Measurements from ENCODE around the gene TMEM255B. TPM values are rescaled to one million over a fixed set of nuclear protein-coding genes. Genes with fewer than 3 reads are reported as not detected.

TMEM255B gene
- total and polyA plus RNA-seq, 2 donors (not counting 3 experiments of a cell fraction or from before 2014, with no cell fraction given), result 105 to 121 TPM

GRCh38 chr13:113835461-113836270 is 76.6 kb downstream of the TMEM255B start:
- dilution Hi-C loops (cut with MboI; ENCODE audit: extremely low pct_ligation_motif_present, low sequenced_read_pairs), result no loop called here

More at GRCh38 chr13:113835461-113836270, 76.6 kb downstream of the TMEM255B start:
- no peak for TF ChIP-seq FOS (IDR thresholded peaks at IDR 0.05; ENCODE audit: borderline replicate concordance, insufficient read depth, low read length)
- TF ChIP-seq GATA2 (IDR thresholded peaks at IDR 0.05; ENCODE audit: insufficient read depth, insufficient read length, low read depth, low read length), result no peak
- TF ChIP-seq EZH2 (IDR thresholded peaks at IDR 0.05; ENCODE audit: borderline replicate concordance, low read depth, low read length, severe bottlenecking), result no peak
- TF ChIP-seq CTCF (IDR thresholded peaks at IDR 0.05; ENCODE audit: extremely low read depth in 1 of 2, insufficient read depth in 1 of 2, low read depth in 1 of 2, low read length in 2 of 2), result no peak
- no peak for TF ChIP-seq JUN (IDR thresholded peaks at IDR 0.05; ENCODE audit: borderline replicate concordance, insufficient read depth, insufficient read length, low read depth)
- TF ChIP-seq MAX (IDR thresholded peaks at IDR 0.05; ENCODE audit: insufficient read depth, insufficient read length), result no peak
- TF ChIP-seq POLR2A (IDR thresholded peaks at IDR 0.05; ENCODE audit: low read depth, low read length), result no peak
- no peak for TF ChIP-seq MYC (IDR thresholded peaks at IDR 0.05; ENCODE audit: low read depth, low read length)
- TF ChIP-seq POLR2AphosphoS5 (IDR thresholded peaks at IDR 0.05; ENCODE audit: insufficient read depth, low read depth, low read length), result no peak
- Histone ChIP-seq H3K4me1 (ENCODE audit: control insufficient read depth, extremely low read depth, insufficient read depth, low read length) (peaks cover 13% of the 10 kb centered on the region), H3K4me2 (ENCODE audit: insufficient read depth, low read length) (no peak overlapping the region), H2AFZ (ENCODE audit: low read depth, low read length) (no peak overlapping the region), H3K36me3 (ENCODE audit: control insufficient read depth in 2 of 2, extremely low read depth in 1 of 2, insufficient read depth in 2 of 2, low read length in 2 of 2) (peaks cover 0 to 15% of the 10 kb centered on the region in 2 experiments), H3K4me3 (replicated peaks in 1 of 3; ENCODE audit: insufficient read depth in 1 of 3, low read depth in 1 of 3, low read length in 3 of 3) (no peak overlapping the region), H3K9me1 (replicated peaks; ENCODE audit: control insufficient read depth, extremely low read depth, insufficient read depth, low read length) (no peaks in the 10 kb centered on the region), H4K20me1 (replicated peaks; ENCODE audit: control insufficient read depth, extremely low read depth, insufficient read depth, low read length) (no peaks in the 10 kb centered on the region), H3K9me3 (replicated peaks; ENCODE audit: control insufficient read depth, insufficient read depth, low read length) (no peaks in the 10 kb centered on the region), H3K9ac (replicated peaks; ENCODE audit: extremely low read depth, insufficient read depth, low read length) (no peak overlapping the region), H3K27ac (ENCODE audit: insufficient read depth, low read depth, low read length) (no peak overlapping the region), H3K79me2 (ENCODE audit: control insufficient read depth, insufficient read depth, low read length) (no peaks in the 10 kb centered on the region), H3K27me3 (ENCODE audit: control insufficient read depth in 2 of 2, insufficient read depth in 2 of 2, low read length in 2 of 2) (no peaks in the 10 kb centered on the region)
- BruUV-seq (replicated peaks), result no TSS peak
- DNase-seq (ENCODE audit: low read depth, low spot score) (no peak), FAIRE-seq (no peak)
- ChIA-PET POLR2A (no interaction called here), CTCF (no interaction called here)
- intact Hi-C loops (cut with micrococcal nuclease), result loop anchor here (2.0 kb wide), 1 partner anchor 61 kb away; no protein-coding TSS in a partner anchor
